DND-41 (cell line): ENCODE measurements around the gene FAM229A.
"Not testable (repeated sequence)": the region's sequence is repeated elsewhere in the genome, so short reads cannot be mapped to it uniquely, and the experiment has no call there.

Experiments
- CTCF ChIP-seq: IDR thresholded peaks from 2 replicates; pipeline ENCODE4 v1.5.1; 2012; ENCODE audit warnings: borderline replicate concordance, low read length, moderate library complexity, mild to moderate bottlenecking; ENCODE audit not compliant: poor library complexity, severe bottlenecking; ENCODE audit errors: extremely low read depth
- EZH2 ChIP-seq: IDR thresholded peaks from 3 replicates; pipeline ENCODE4 v1.6.1; 2012; ENCODE audit warnings: borderline replicate concordance, low read depth, mild to moderate bottlenecking, moderate library complexity, low read length, inconsistent platforms; ENCODE audit not compliant: severe bottlenecking

- TF ChIP-seq CTCF, EZH2: not testable (repeated sequence)
Observed at GRCh38 chr1:32355778-32356177, 6.5 kb downstream of the FAM229A start.
